Measurements from ENCODE around the gene RNU6-1. TPM values are rescaled to one million over a fixed set of nuclear protein-coding genes. Genes with fewer than 3 reads are reported as not detected.

RNU6-1 gene
- total RNA-seq, 4 donors from 2014 or later, result not detected

- WGBS, 2 donors, result 3 to 6% methylated on average over 27 to 34 of the region's 43 CpGs
- Histone ChIP-seq H3K27ac (no peak overlapping the region), H3K27me3 (peaks cover 42 to 100% (median 57%) of the 10 kb centered on the region in 4 donors), H3K4me1 (peaks cover 13 to 74% (median 38%) of the 10 kb centered on the region in 3 donors), H3K9me3 (no peaks in the 10 kb centered on the region), H3K36me3 (no peaks in the 10 kb centered on the region), H3K4me3 (no peak overlapping the region)
- intact Hi-C loops (cut with DNase I), result no loop called here
- no peak for TF ChIP-seq POLR2A (IDR thresholded peaks at IDR 0.05)
- TF ChIP-seq, protein P1, sequence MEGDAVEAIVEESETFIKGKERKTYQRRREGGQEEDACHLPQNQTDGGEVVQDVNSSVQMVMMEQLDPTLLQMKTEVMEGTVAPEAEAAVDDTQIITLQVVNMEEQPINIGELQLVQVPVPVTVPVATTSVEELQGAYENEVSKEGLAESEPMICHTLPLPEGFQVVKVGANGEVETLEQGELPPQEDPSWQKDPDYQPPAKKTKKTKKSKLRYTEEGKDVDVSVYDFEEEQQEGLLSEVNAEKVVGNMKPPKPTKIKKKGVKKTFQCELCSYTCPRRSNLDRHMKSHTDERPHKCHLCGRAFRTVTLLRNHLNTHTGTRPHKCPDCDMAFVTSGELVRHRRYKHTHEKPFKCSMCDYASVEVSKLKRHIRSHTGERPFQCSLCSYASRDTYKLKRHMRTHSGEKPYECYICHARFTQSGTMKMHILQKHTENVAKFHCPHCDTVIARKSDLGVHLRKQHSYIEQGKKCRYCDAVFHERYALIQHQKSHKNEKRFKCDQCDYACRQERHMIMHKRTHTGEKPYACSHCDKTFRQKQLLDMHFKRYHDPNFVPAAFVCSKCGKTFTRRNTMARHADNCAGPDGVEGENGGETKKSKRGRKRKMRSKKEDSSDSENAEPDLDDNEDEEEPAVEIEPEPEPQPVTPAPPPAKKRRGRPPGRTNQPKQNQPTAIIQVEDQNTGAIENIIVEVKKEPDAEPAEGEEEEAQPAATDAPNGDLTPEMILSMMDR (IDR thresholded peaks at IDR 0.05), result no peak
- DNase-seq, result no peak
These were observed 17.9 kb downstream of the RNU6-1 start for GRCh38 chr15:67821784-67822440.

GRCh38 chr15:67820992-67821783, 18.7 kb downstream of the RNU6-1 start:
- H3K27me3 ChIP-seq, result peaks cover 36 to 95% (median 50%) of the 10 kb centered on the region in 4 donors
- H3K27ac ChIP-seq, result no peak overlapping the region
- H3K9me3 ChIP-seq, result no peaks in the 10 kb centered on the region
- intact Hi-C loops (cut with DNase I), result no loop called here
- no peaks in the 10 kb centered on the region for H3K36me3 ChIP-seq
- TF ChIP-seq POLR2A (IDR thresholded peaks at IDR 0.05), result no peak
- TF ChIP-seq, protein P1 (IDR thresholded peaks at IDR 0.05), result no peak
- DNase-seq, result no peak
- H3K4me3 ChIP-seq, result no peak overlapping the region
- H3K4me1 ChIP-seq, result peaks cover 7 to 66% (median 37%) of the 10 kb centered on the region in 3 donors
- WGBS, 2 donors, result 9 to 10% methylated on average over 17 to 32 of the region's 39 CpGs

GRCh38 chr15:67820122-67820991, 19.5 kb downstream of the RNU6-1 start:
- 12 to 29% methylated on average over 26 to 31 of the region's 50 CpGs for WGBS, 2 donors
- peaks cover 0 to 7% (median 0%) of the 10 kb centered on the region in 3 donors for H3K9me3 ChIP-seq
- no peak overlapping the region for H3K4me3 ChIP-seq
- H3K4me1 ChIP-seq, result peaks cover under 1 to 58% (median 29%) of the 10 kb centered on the region in 3 donors
- no peak overlapping the region for H3K27ac ChIP-seq
- TF ChIP-seq, protein P1 (IDR thresholded peaks at IDR 0.05), result no peak
- no peak for TF ChIP-seq POLR2A (IDR thresholded peaks at IDR 0.05)
- no peak for DNase-seq
- peaks cover 29 to 95% (median 42%) of the 10 kb centered on the region in 4 donors for H3K27me3 ChIP-seq
- intact Hi-C loops (cut with DNase I), result no loop called here
- H3K36me3 ChIP-seq, result peaks cover 0 to 1% (median 0%) of the 10 kb centered on the region in 3 donors

DNA sequence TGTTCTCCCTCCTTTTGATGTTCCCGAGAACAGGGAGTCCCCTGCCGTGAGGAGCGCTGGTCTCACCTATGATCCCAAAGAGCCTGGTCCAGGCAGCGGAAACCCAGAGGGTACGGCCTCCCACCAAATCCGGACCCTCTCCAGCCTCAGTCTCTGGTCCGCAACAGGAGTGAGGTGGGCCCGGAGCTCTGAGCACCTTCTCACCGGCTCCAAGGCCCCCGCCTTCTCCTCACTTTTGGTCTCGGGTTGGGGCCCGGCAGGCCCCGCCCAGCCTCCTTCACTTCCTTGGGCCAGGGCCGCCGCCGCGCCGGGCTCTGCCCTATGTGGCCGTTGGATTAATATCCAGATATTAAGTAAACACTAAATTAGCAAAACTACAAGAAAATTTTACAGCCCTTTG, 20.2 kb downstream of the RNU6-1 start:
- peaks cover 28 to 92% (median 39%) of the 10 kb centered on the region in 4 donors for H3K27me3 ChIP-seq
- H3K4me1 ChIP-seq, result peaks cover 0 to 51% (median 24%) of the 10 kb centered on the region in 3 donors
- 12 to 20% methylated on average over 3 to 8 of the region's 19 CpGs for WGBS, 2 donors

More for the DNA sequence above, 20.2 kb downstream of the RNU6-1 start:
- H3K36me3 ChIP-seq, result peaks cover 0 to 8% (median 0%) of the 10 kb centered on the region in 3 donors
- no peak for DNase-seq
- H3K27ac ChIP-seq, result no peak overlapping the region
- no peak for TF ChIP-seq POLR2A (IDR thresholded peaks at IDR 0.05)
- TF ChIP-seq, protein P1 (IDR thresholded peaks at IDR 0.05), result no peak
- H3K4me3 ChIP-seq, result no peak overlapping the region
- intact Hi-C loops (cut with DNase I), result no loop called here
- peaks cover 0 to 8% (median 0%) of the 10 kb centered on the region in 3 donors for H3K9me3 ChIP-seq
